ENCODE measurements around the gene DNAJC11.
A peak's percentile ranks its signal among the peaks of the same experiment; 100 is the strongest.
"Not testable (repeated sequence)": the region's sequence is repeated elsewhere in the genome, so short reads cannot be mapped to it uniquely, and the experiment has no call there.

Gene DNAJC11

GRCh38 chr1:6652986-6653385 is 48.6 kb downstream of the DNAJC11 start:
- H3K4me3 ChIP-seq (ENCODE audit: low read depth, low read length), result no peak overlapping the region
- TF ChIP-seq, protein P1, sequence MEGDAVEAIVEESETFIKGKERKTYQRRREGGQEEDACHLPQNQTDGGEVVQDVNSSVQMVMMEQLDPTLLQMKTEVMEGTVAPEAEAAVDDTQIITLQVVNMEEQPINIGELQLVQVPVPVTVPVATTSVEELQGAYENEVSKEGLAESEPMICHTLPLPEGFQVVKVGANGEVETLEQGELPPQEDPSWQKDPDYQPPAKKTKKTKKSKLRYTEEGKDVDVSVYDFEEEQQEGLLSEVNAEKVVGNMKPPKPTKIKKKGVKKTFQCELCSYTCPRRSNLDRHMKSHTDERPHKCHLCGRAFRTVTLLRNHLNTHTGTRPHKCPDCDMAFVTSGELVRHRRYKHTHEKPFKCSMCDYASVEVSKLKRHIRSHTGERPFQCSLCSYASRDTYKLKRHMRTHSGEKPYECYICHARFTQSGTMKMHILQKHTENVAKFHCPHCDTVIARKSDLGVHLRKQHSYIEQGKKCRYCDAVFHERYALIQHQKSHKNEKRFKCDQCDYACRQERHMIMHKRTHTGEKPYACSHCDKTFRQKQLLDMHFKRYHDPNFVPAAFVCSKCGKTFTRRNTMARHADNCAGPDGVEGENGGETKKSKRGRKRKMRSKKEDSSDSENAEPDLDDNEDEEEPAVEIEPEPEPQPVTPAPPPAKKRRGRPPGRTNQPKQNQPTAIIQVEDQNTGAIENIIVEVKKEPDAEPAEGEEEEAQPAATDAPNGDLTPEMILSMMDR (conservative IDR thresholded peaks at IDR 0.05; ENCODE audit: low read depth, low read length), result no peak
- DNase-seq (ENCODE audit: low read depth), result no peak

DNA sequence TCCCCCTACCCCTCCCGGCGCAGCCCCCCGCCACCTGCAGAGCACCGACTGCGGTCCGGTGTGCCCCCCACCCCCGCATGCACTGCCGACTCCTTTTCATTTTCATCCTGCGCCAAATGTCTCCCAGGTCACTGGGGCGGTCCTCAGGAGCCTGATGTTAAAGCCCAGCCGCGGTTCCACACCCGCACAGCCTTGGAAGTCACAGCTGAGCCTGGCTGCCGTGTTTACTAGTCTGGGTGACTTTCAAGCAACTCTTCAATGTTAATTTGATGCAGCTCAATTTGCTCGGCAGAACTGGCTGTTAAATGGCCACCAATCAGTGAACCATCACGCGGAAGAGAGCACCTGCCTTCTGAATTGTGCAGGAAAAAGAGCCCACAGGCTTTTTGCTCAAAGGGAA is 49.7 kb downstream of the DNAJC11 start:
- no peak for DNase-seq (ENCODE audit: low read depth)
- TF ChIP-seq, protein P1 (conservative IDR thresholded peaks at IDR 0.05; ENCODE audit: low read depth, low read length), result no peak
- no peak overlapping the region for H3K4me3 ChIP-seq (ENCODE audit: low read depth, low read length)

DNA sequence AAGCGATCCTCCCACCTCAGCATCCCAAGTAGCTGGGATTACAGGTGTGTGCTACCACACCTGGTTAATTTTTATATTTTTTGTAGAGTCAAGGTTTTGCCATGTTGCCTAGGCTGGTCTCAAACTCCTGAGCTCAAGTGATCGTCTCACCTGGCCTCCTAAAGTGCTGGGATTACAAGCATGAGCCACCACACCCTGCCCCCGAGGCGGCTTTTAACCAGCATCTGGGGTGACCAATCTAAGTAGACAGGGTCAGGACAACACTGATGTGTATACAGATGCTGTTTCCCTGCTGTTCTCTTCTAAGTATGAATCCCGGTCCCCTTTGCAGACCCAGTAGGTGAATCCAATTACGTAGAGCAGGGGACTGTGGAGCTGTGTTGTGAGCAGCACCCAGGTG is 53.1 kb downstream of the DNAJC11 start:
- DNase-seq (ENCODE audit: low read depth), result no peak
- H3K4me3 ChIP-seq (ENCODE audit: low read depth, low read length), result no peak overlapping the region
- TF ChIP-seq, protein P1 (conservative IDR thresholded peaks at IDR 0.05; ENCODE audit: low read depth, low read length), result no peak

GRCh38 chr1:6646499-6647148 is 55.0 kb downstream of the DNAJC11 start:
- peak; percentile 75 for DNase-seq (ENCODE audit: low read depth)
- TF ChIP-seq, protein P1 (conservative IDR thresholded peaks at IDR 0.05; ENCODE audit: low read depth, low read length), result peak; percentile 71
- no peak overlapping the region for H3K4me3 ChIP-seq (ENCODE audit: low read depth, low read length)

DNA sequence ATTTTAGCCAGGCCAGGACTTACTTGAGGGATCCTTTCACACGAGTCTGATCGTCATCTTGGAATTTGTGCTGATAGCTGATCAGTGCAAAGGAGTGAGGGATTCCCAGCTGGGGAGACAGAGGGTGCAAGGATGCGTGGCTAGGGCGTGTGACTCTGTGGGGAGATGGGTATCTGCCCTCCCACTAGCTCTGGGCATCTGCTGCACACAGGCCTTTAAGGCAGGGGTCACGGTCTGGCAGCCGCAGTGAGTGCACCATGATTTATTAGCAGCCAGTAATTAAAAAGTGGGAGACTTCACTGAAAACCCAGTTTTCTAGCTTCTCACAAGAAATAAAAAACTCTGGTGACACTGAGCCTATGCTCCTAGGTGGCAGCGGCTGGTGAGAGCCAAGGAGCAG is 56.6 kb downstream of the DNAJC11 start:
- no peak for DNase-seq (ENCODE audit: low read depth)
- TF ChIP-seq, protein P1 (conservative IDR thresholded peaks at IDR 0.05; ENCODE audit: low read depth, low read length), result no peak
- no peak overlapping the region for H3K4me3 ChIP-seq (ENCODE audit: low read depth, low read length)

GRCh38 chr1:6640867-6641266 is 60.7 kb downstream of the DNAJC11 start:
- not testable (repeated sequence) for H3K4me3 ChIP-seq (ENCODE audit: low read depth, low read length); DNase-seq (ENCODE audit: low read depth)

GRCh38 chr1:6638226-6638625 is 63.4 kb downstream of the DNAJC11 start:
- DNase-seq (ENCODE audit: low read depth), result no peak
- no peak overlapping the region for H3K4me3 ChIP-seq (ENCODE audit: low read depth, low read length)
- TF ChIP-seq, protein P1 (conservative IDR thresholded peaks at IDR 0.05; ENCODE audit: low read depth, low read length), result no peak
